Heart left ventricle (tissue), 16 donors: ENCODE measurements around the gene MARCHF7. TPM values are rescaled to one million over a fixed set of nuclear protein-coding genes. Genes with fewer than 3 reads are reported as not detected.

Source experiments
- ATAC-seq, 4 donors: fragments of 200-7000 bp; cut with Tn5 transposase; one replicate each; pipeline ENCODE4 v1.9.1; 2020 to 2022; ENCODE audit warnings: moderate library complexity in 4 of 4, mild to moderate bottlenecking in 3 of 4, moderate number of reproducible peaks in 1 of 4
- DNase-seq, 5 donors: peaks; one replicate each; pipeline ENCODE4 v3.0.0-alpha.2; 2020
- H3K27ac ChIP-seq, 12 donors: fragments of 200-600 bp; sonication (generic) in 4 of 12; one replicate each; pipeline versions ENCODE4 v1.5.0 to v1.8.0; 2016 to 2022; ENCODE audit warnings: mild to moderate bottlenecking in 2 of 12
- H3K27me3 ChIP-seq, 9 donors: fragments of 200-600 bp; sonication (generic) in 2 of 9; one replicate each; pipeline versions ENCODE4 v1.5.1 to v1.8.0; 2016 to 2022; ENCODE audit warnings: mild to moderate bottlenecking in 3 of 9
- H3K36me3 ChIP-seq, 9 donors: fragments of 200-600 bp; sonication (generic) in 2 of 9; one replicate each; pipeline versions ENCODE4 v1.5.0 to v1.8.0; 2018 to 2022; ENCODE audit warnings: mild to moderate bottlenecking in 2 of 9
- H3K4me1 ChIP-seq, 12 donors: fragments of 200-600 bp; sonication (generic) in 4 of 12; one replicate each; pipeline versions ENCODE4 v1.5.0 to v1.8.0; 2016 to 2022; ENCODE audit warnings: mild to moderate bottlenecking in 3 of 12
- H3K4me3 ChIP-seq, 12 donors: fragments of 200-600 bp; sonication (generic) in 4 of 12; one replicate each; pipeline versions ENCODE4 v1.5.0 to v1.8.0; 2017 to 2022; ENCODE audit warnings: mild to moderate bottlenecking in 9 of 12, moderate library complexity in 4 of 12
- H3K9me3 ChIP-seq, 12 donors: fragments of 200-600 bp; sonication (generic) in 4 of 12; one replicate each; pipeline versions ENCODE4 v1.5.0 to v1.8.0; 2016 to 2022; ENCODE audit warnings: mild to moderate bottlenecking in 1 of 12
- CTCF ChIP-seq, 12 donors: fragments of 200-600 bp; sonication (generic) in 4 of 12; IDR thresholded peaks; one replicate each; pipeline versions ENCODE4 v1.5.0 to v1.8.0; 2018 to 2022; ENCODE audit warnings: antibody characterized with exemption in 12 of 12, mild to moderate bottlenecking in 5 of 12
- POLR2A ChIP-seq, 2 donors: fragments of 450-650 bp; IDR thresholded peaks; one replicate each; pipeline ENCODE4 v1.6.1; 2017; ENCODE audit warnings: antibody characterized with exemption in 2 of 2, mild to moderate bottlenecking in 2 of 2, moderate library complexity in 2 of 2
- WGBS, 4 donors: extraction: QIAGEN DNeasy Blood & Tissue Kit in 2 of 4; methylation state at CpG; one replicate each; pipeline versions ENCODE4 v1.1.5 to v1.1.7; 2013 to 2018; 5-methylcytosine and 5-hydroxymethylcytosine counted together
- intact Hi-C, 10 donors: fragments of 100-400 bp; cut with DNase I; formaldehyde crosslinking; loops; one replicate each; pipeline versions ENCODE4 v1.11.1 to v1.14.2; 2022
- polyA plus RNA-seq, 2 donors: library from polyadenylated mRNA; stranded (reverse); fragments of 200-250 nt; gene quantifications; one replicate each; pipeline ENCODE4 v1.2.3, GENCODE V29; 2013
- total RNA-seq, 9 donors: library from RNA; depleted of rRNA in 2 of 9; stranded (reverse); fragments of >200 nt in 2 of 9; fragmentation: NEBNext Ultra II Directional in 3 of 9; extraction: Animal tissue kit (Norgen Biotek cat#: 25700) in 3 of 9; gene quantifications; one replicate each; pipeline versions ENCODE4 v1.1.0 to v1.2.4, GENCODE V29; 2016 to 2023
- donor health status: ischemic (EF 13 %, LVEDD 7.1; RV severe dilation, severe dysfunction).
- donor health status: healthy with polysubstance abuse.
- donor health status: DM: no; HTN: yes; CAD: no.
- donor health status: DM: no; HTN: no; CAD: no.
- donor health status: ischemic (EF 25% LVEDD 6.9; RV normal size, moderate dysfunction).
- donor health status: ischemic (EF 25% LVEDD 5.7; RV mildly dilated, moderate dysfunction).
- donor health status: healthy.
- donor health status: DM: yes; HTN: yes; CAD: no.
- donor health status: ischemic (EF 35%, LVEDD 5.7; RV mildly dilated, moderate dysfunction).
- donor health status: nonischemic (EF 11% LVEDD 7.7; RV severe dilation, severe dysfunction).
- donor health status: DM: yes; HTN: yes; CAD: no.
- donor health status: PGD.
- donor health status: ischemic (EF 29% LVEDD 5.4; RV normal size, mild dysfunction).
- donor health status: nonischemic (EF 23%, LVEDD 6.1; RV moderate dilation, normal function).

MARCHF7 gene
- total and polyA plus RNA-seq, 11 donors: 16.9 to 97.9 (median 84.4) TPM

GRCh38 chr2:159737292-159737916 is 25.1 kb downstream of the MARCHF7 start:
- H3K9me3 ChIP-seq: no peaks in the 10 kb centered on the region
- intact Hi-C loops: loop anchor here in 1 of 10 donors (5.0 kb wide), 1 partner anchor 45 kb away; no protein-coding TSS in a partner anchor
- WGBS, 4 donors: 92 to 100% (median 98%) methylated on average over 1 of the region's 1 CpG
- ATAC-seq: peak in 2 of 4 donors; percentile 11 to 33
- no peak overlapping the region for H3K4me3 ChIP-seq
- H3K4me1 ChIP-seq: peaks cover 0 to 38% (median 16%) of the 10 kb centered on the region in 12 donors
- H3K27ac ChIP-seq: peak overlapping the region in 3 of 12 donors; percentile 9 to 45 (median 11)
- TF ChIP-seq CTCF (IDR thresholded peaks at IDR 0.05) (no peak), POLR2A (IDR thresholded peaks at IDR 0.05) (no peak)
- H3K36me3 ChIP-seq: peaks cover 0 to 94% (median 65%) of the 10 kb centered on the region in 9 donors
- no peaks in the 10 kb centered on the region for H3K27me3 ChIP-seq
- no peak for DNase-seq

GRCh38 chr2:159737917-159738296 is 25.6 kb downstream of the MARCHF7 start:
- intact Hi-C loops: loop anchor here in 1 of 10 donors (5.0 kb wide), 1 partner anchor 44 kb away; no protein-coding TSS in a partner anchor

GRCh38 chr2:159738509-159739390 is 26.4 kb downstream of the MARCHF7 start:
- Histone ChIP-seq H3K27ac (peak overlapping the region in 1 of 12 donors; percentile 45), H3K27me3 (no peaks in the 10 kb centered on the region), H3K4me1 (peaks cover 0 to 38% (median 18%) of the 10 kb centered on the region in 12 donors), H3K36me3 (peaks cover 0 to 94% (median 65%) of the 10 kb centered on the region in 9 donors), H3K9me3 (no peaks in the 10 kb centered on the region), H3K4me3 (no peak overlapping the region)
- intact Hi-C loops: loop anchor here in 1 of 10 donors (5.0 kb wide), 1 partner anchor 44 kb away; no protein-coding TSS in a partner anchor
- ATAC-seq (peak; percentile 17 to 61 (median 42)), DNase-seq (peak in 1 of 5 donors; percentile 17)
- TF ChIP-seq CTCF (IDR thresholded peaks at IDR 0.05): no peak
- no peak for TF ChIP-seq POLR2A (IDR thresholded peaks at IDR 0.05)
- WGBS, 4 donors: 85 to 93% (median 88%) methylated on average over 6 to 15 of the region's 15 CpGs

More at GRCh38 chr2:159737917-159738296, 25.6 kb downstream of the MARCHF7 start:
- Histone ChIP-seq H3K27me3 (no peaks in the 10 kb centered on the region), H3K9me3 (no peaks in the 10 kb centered on the region), H3K36me3 (peaks cover 0 to 94% (median 65%) of the 10 kb centered on the region in 9 donors), H3K27ac (peak overlapping the region in 3 of 12 donors; percentile 4 to 45 (median 11)), H3K4me1 (peaks cover 0 to 38% (median 17%) of the 10 kb centered on the region in 12 donors), H3K4me3 (no peak overlapping the region)
- WGBS, 4 donors: 60 to 78% (median 69%) methylated on average over 10 to 11 of the region's 11 CpGs
- DNase-seq (peak in 4 of 5 donors; percentile 38 to 67 (median 54)), ATAC-seq (peak; percentile 60 to 87 (median 78))
- TF ChIP-seq CTCF (IDR thresholded peaks at IDR 0.05) (no peak), POLR2A (IDR thresholded peaks at IDR 0.05) (no peak)

- WGBS, 4 donors: 88 to 94% (median 92%) methylated on average over 6 of the region's 6 CpGs
- Histone ChIP-seq H3K4me3 (no peak overlapping the region), H3K4me1 (peaks cover 0 to 32% (median 10%) of the 10 kb centered on the region in 12 donors), H3K9me3 (no peaks in the 10 kb centered on the region), H3K27me3 (no peaks in the 10 kb centered on the region), H3K36me3 (peaks cover 0 to 88% (median 65%) of the 10 kb centered on the region in 9 donors), H3K27ac (no peak overlapping the region)
- intact Hi-C loops: no loop called here
- DNase-seq (no peak), ATAC-seq (no peak)
- TF ChIP-seq CTCF (IDR thresholded peaks at IDR 0.05): no peak
- no peak for TF ChIP-seq POLR2A (IDR thresholded peaks at IDR 0.05)
These were observed 30.5 kb downstream of the MARCHF7 start for GRCh38 chr2:159742846-159743245.
